Stimulated activated CD8-positive, alpha-beta memory T cell treated with anti-CD3 and anti-CD28 coated beads, Interleukin-4, amount 100 ng/mL, for 48 hours (primary cell): ENCODE results near the gene FEN1.

Source experiments
- DNase-seq: peaks from one replicate; pipeline ENCODE4 v3.0.0-alpha.2; 2020

FEN1 gene

GRCh38 chr11:61776561-61777075 lies 16.1 kb upstream of the FEN1 start:
- DNase-seq: peak; percentile 84

- DNase-seq: peak; percentile 79
Observed at GRCh38 chr11:61777234-61778090, 15.2 kb upstream of the FEN1 start.

- no peak for DNase-seq
Observed at GRCh38 chr11:61778357-61778886, 14.3 kb upstream of the FEN1 start.

GRCh38 chr11:61778920-61779650 lies 13.6 kb upstream of the FEN1 start:
- DNase-seq: no peak

- DNase-seq: no peak
Observed at GRCh38 chr11:61779666-61780525, 12.8 kb upstream of the FEN1 start.

- DNase-seq: no peak
Observed at GRCh38 chr11:61780581-61781162, 12.0 kb upstream of the FEN1 start.

- no peak for DNase-seq
Observed at GRCh38 chr11:61781585-61781984, 11.1 kb upstream of the FEN1 start.

- no peak for DNase-seq
Observed at GRCh38 chr11:61782299-61782698, 10.4 kb upstream of the FEN1 start.

- no peak for DNase-seq
Observed at GRCh38 chr11:61782841-61783240, 9.9 kb upstream of the FEN1 start.

- no peak for DNase-seq
Observed at GRCh38 chr11:61783717-61784505, 8.8 kb upstream of the FEN1 start.

- DNase-seq: no peak
Observed at GRCh38 chr11:61784506-61784805, 8.3 kb upstream of the FEN1 start.

GRCh38 chr11:61785837-61786402 lies 6.8 kb upstream of the FEN1 start:
- DNase-seq: no peak

GRCh38 chr11:61787928-61788491 lies 4.7 kb upstream of the FEN1 start:
- no peak for DNase-seq

GRCh38 chr11:61791737-61792309 lies 888 bp upstream of the FEN1 start:
- DNase-seq: peak; percentile 67

- peak; percentile 38 for DNase-seq
Observed at GRCh38 chr11:61793083-61793828, 545 bp downstream of the FEN1 start.

- DNase-seq: no peak
Observed at GRCh38 chr11:61793829-61794204, 1.1 kb downstream of the FEN1 start.

GRCh38 chr11:61794579-61794978 lies 1.9 kb downstream of the FEN1 start:
- no peak for DNase-seq

- DNase-seq: no peak
Observed at GRCh38 chr11:61795459-61795858, 2.7 kb downstream of the FEN1 start.

- no peak for DNase-seq
Observed at GRCh38 chr11:61795876-61796526, 3.3 kb downstream of the FEN1 start.
